Peyer's patch (tissue), 4 donors: ENCODE data around the gene MAP1LC3B2.

Experiments used
- CTCF ChIP-seq, 6 experiments: fragments of 450-650 bp in 4 of 6; fragments of 200-600 bp in 2 of 6; sonication (generic) in 1 of 6; IDR thresholded peaks; one replicate each; pipeline ENCODE4 v1.5.1; 2017 to 2019; ENCODE audit warnings: antibody characterized with exemption in 6 of 6, mild to moderate bottlenecking in 3 of 6, moderate library complexity in 1 of 6
- POLR2A ChIP-seq, 2 donors: fragments of 450-650 bp; IDR thresholded peaks; one replicate each; pipeline ENCODE4 v1.5.1; 2017; ENCODE audit warnings: antibody characterized with exemption in 2 of 2, mild to moderate bottlenecking in 2 of 2, moderate library complexity in 2 of 2

DNA sequence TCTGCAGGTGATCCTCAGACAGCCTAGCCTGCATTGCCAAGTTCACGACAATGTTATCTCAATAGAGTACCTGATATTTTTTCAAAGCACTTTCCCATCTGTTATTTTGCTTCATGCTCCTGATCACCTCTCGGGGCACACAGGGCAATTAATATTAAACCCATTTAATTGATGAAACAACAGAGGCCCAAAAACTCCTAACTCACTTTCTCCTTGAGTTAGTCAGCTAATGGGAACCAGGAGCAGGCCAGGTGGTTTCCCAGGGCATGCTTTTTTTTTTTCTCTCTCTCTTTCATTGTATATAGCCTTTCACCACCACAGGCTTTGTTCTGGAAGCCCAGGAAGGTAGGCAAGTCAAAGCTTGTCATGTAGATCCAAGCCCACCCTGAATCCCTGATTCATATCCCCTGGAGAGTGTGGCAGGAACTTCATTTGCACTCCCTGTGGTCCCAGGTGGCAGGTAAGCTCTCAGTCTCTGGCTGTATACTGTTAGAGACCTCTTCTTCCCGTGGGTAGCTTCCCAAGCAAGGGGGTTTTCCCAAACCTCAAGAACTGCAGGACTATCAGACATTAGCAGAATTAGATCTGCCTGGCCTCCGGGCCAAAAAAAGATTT lies 41.6 kb upstream of the MAP1LC3B2 start:
- no peak for TF ChIP-seq CTCF (IDR thresholded peaks at IDR 0.05)
- no peak for TF ChIP-seq POLR2A (IDR thresholded peaks at IDR 0.05)
